ENCODE results near the gene KIF5C. TPM values are rescaled to one million over a fixed set of nuclear protein-coding genes. Genes with fewer than 3 reads are reported as not detected.

Gene KIF5C
- total and polyA plus RNA-seq, 4 donors = 0.06 to 0.25 (median 0.14) TPM

GRCh38 chr2:149049142-149049541 is 174.1 kb downstream of the KIF5C start:
- Histone ChIP-seq H3K27ac (ENCODE audit: low read depth in 1 of 2, low read length in 2 of 2) (no peak overlapping the region), H3K36me3 (ENCODE audit: control insufficient read depth in 4 of 4, insufficient read depth in 3 of 4, low read depth in 1 of 4, low read length in 3 of 4) (no peaks in the 10 kb centered on the region), H3K4me1 (ENCODE audit: control insufficient read depth in 4 of 4, insufficient read depth in 4 of 4, low read length in 3 of 4) (no peaks in the 10 kb centered on the region), H3K4me3 (ENCODE audit: low read depth in 1 of 3, low read length in 3 of 3) (no peak overlapping the region), H3K9me3 (ENCODE audit: control insufficient read depth in 4 of 4, low read length in 3 of 4) (peaks cover 0 to 5% (median 0%) of the 10 kb centered on the region in 4 donors), H3K27me3 (ENCODE audit: control insufficient read depth in 4 of 4, insufficient read depth in 4 of 4, low read length in 3 of 4) (no peaks in the 10 kb centered on the region), H3K9ac (ENCODE audit: low read depth in 1 of 2, low read length in 2 of 2) (no peak overlapping the region)
- TF ChIP-seq HNF4G (IDR thresholded peaks at IDR 0.05) (no peak), REST (IDR thresholded peaks at IDR 0.05) (no peak), MAX (IDR thresholded peaks at IDR 0.05) (no peak), HNF4A (conservative IDR thresholded peaks at IDR 0.05) (no peak), EGR1 (IDR thresholded peaks at IDR 0.05; ENCODE audit: low read depth in 2 of 2) (no peak), CTCF (IDR thresholded peaks at IDR 0.05; ENCODE audit: low read depth, low read length, missing input control) (no peak), FOXA2 (IDR thresholded peaks at IDR 0.05) (no peak), ZBTB33 (IDR thresholded peaks at IDR 0.05) (no peak), SP1 (IDR thresholded peaks at IDR 0.05) (no peak), FOXA1 (IDR thresholded peaks at IDR 0.05) (no peak), RAD21 (IDR thresholded peaks at IDR 0.05) (no peak), JUND (IDR thresholded peaks at IDR 0.05) (no peak), RXRA (IDR thresholded peaks at IDR 0.05) (no peak), TAF1 (conservative IDR thresholded peaks at IDR 0.05) (no peak), NR2F2 (IDR thresholded peaks at IDR 0.05) (no peak), GABPA (IDR thresholded peaks at IDR 0.05 in 1 of 2, conservative IDR thresholded peaks at IDR 0.05 in 1 of 2) (no peak), YY1 (IDR thresholded peaks at IDR 0.05) (no peak)
- TF ChIP-seq, protein P1, sequence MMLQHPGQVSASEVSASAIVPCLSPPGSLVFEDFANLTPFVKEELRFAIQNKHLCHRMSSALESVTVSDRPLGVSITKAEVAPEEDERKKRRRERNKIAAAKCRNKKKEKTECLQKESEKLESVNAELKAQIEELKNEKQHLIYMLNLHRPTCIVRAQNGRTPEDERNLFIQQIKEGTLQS (IDR thresholded peaks at IDR 0.05) = no peak
- no peak for DNase-seq (ENCODE audit: low spot score)
- 80% methylated on average over 2 of the region's 2 CpGs for WGBS
